Dermis microvascular lymphatic vessel endothelial cell (primary cell): ENCODE measurements around the gene ZBTB7C. TPM values are rescaled to one million over a fixed set of nuclear protein-coding genes. Genes with fewer than 3 reads are reported as not detected.
"Not testable (repeated sequence)": the region's sequence is repeated elsewhere in the genome, so short reads cannot be mapped to it uniquely, and the experiment has no call there.

Source experiments
- DNase-seq, 2 donors: peaks; one replicate each; pipeline versions ENCODE4 v3.0.0 to v3.0.0-alpha.2; 2010; ENCODE audit warnings: low read depth in 2 of 2
- total RNA-seq: library from RNA; depleted of rRNA; stranded (reverse); fragments of >200 nt; gene quantifications from 2 replicates; pipeline ENCODE4 v1.2.1, GENCODE V29; 2014

The ZBTB7C gene
- total RNA-seq, 1 donor from 2014 or later, result under 0.01 TPM

DNA sequence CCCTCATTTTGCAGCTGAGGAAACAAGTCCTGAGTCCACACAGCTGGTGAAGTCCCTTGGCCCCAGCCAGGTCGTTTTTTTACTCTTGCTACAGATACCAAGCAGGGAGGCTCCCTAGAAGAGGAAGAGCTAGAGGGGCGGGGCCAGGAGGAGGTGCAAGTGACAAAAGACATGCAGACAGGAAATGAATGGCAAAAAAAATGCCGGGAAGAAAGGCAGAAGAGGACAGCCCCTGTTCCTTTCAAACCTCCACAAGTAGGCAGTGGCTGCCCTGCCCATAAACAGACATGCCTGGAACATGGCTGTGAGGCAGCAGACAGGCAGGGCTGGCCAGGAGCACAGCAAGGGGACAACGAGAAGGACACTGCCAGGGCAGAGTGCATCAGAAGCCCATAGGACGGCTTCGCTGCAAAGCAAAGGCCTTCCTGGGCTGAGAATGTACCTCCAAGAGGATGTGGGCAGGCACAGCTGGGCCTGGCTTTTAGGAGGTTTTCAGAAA is 108.7 kb downstream of the ZBTB7C start:
- no peak for DNase-seq

- no peak for DNase-seq
These were observed 112.0 kb downstream of the ZBTB7C start for GRCh38 chr18:48297139-48297538.

DNA sequence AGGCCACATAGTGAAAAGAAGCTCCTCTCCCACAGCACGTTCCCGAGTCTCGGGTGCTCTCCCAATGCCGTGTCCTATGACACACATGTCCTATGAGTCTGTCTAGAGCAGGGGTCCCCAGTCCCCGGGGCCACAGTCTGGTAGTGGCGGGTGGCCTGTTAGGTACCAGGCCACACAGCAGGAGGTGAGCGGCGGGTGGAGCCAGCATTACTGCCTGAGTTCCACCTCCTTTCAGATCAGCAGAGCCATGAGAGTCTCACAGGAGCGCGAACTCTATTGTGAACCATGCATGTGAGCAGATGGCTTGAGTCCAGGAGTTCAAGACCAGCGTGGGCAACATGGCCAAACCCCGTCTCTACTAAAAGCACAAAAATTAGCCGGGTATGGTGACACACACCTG is 112.6 kb downstream of the ZBTB7C start:
- DNase-seq, result no peak

DNA sequence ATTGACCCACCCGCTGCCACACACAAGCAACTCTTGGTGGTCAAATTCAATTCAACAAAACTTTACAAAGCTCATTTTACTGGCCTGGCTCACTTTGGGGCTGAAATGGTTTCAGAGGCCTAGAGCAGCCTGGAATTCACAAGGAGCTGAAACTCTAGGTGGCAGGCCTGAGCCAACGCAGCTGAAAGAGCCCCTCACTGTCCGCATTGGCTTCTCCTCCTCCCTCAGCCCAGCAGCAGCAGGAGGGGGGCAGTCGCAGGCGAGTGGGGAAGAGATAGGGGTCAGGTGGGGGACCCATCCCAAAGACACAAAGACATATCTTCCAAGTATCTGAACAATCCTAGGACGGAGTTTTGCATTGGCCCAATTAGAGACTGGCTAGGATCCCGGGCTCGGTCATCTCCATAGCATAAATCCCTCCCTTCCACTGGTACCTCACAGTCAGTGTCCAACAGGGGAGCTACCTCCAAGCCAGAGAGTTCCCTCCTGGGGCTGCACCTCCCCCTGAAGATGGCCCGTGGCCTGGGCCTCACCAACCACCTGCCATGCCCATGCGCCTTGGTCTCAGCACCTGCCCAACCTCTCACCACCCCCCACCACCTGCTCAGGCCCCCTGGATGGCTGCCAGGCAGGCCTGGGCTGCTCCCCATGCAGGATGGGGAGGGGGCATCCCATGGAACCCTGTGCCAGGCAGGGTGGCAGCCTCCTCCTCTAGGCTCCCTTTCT is 113.4 kb downstream of the ZBTB7C start:
- DNase-seq, result no peak

DNA sequence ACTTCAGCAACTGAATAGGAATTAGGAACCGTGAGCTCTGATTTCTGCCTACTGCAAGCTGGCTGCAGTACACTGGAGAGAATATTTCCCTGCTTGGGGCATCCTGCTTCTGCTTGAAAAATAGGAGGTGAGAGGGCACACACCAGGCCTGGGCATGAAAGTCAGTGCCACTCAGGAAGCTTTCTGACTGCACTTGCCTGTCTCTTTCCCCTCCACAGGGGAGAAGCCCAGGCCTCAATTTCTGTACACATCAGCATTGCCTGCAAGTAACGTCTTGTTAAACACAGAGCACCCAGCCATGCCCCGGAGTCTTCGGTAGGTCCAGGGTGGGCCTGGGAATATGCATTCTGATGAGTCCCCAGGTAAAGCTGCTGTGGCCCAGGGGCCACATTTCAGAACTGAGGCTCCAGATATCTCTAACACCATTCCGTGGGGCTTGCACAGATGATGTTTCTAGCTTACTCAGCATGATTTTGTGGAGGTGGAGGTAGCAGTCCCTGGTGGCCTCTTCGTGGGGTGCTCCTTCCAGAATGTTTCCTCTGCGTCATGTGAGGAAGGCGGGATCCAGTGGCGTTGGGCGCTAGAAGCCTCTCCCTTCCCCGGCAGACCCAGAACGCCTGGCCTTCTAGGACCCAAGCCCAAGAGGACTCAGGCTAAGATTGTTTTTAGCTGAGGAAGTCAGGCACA is 114.1 kb downstream of the ZBTB7C start:
- no peak for DNase-seq

- DNase-seq, result no peak
These were observed 115.0 kb downstream of the ZBTB7C start for GRCh38 chr18:48293954-48294898.

DNA sequence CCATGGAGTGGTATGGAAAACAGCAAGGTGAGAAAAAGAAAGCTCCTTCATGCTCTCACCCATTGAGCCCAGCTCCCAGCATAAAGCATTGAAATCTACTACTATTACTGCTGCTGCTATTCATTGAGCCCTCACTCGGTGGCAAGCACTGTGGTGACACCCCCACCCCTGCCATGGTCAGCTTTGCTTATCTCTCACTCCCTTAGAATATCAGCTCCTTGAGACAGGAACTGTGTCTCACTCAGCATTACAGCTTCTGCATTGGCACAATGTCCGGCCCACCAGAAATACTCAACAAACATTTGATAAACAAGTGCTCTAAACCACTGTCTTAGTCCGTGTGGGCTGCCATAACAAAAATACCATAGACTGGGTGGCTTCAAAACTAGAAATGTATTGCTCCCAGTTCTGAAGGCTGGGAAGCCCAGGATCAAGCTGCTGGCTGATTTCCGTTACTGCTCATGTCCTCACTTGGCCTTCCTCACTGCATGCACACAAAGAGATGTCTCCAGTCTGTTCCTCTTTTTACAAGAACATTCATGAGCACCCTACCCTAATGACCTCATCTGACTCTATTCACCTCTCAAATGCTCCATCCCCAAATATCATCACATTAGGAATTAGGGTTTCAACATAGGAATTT is 116.3 kb downstream of the ZBTB7C start:
- DNase-seq, result no peak

DNA sequence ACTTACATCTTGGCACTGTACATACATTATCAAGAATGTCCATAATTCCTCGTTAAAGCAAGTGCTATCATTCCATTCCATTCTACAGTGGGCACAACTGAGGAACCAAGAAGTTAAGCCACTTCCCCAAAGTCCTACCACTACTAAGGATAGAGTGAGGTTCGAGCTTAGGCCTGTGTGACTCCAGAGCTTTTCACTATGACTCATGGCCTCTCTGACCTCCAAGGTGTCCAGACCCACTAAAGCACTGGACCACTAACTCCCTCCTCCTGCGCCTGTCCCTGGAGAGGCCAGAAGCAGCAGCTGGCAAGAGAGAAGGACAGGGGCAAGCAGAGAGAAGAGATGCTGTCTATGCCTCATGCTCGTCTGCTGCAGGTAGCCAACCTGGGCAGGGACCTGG is 117.0 kb downstream of the ZBTB7C start:
- DNase-seq, result no peak

DNA sequence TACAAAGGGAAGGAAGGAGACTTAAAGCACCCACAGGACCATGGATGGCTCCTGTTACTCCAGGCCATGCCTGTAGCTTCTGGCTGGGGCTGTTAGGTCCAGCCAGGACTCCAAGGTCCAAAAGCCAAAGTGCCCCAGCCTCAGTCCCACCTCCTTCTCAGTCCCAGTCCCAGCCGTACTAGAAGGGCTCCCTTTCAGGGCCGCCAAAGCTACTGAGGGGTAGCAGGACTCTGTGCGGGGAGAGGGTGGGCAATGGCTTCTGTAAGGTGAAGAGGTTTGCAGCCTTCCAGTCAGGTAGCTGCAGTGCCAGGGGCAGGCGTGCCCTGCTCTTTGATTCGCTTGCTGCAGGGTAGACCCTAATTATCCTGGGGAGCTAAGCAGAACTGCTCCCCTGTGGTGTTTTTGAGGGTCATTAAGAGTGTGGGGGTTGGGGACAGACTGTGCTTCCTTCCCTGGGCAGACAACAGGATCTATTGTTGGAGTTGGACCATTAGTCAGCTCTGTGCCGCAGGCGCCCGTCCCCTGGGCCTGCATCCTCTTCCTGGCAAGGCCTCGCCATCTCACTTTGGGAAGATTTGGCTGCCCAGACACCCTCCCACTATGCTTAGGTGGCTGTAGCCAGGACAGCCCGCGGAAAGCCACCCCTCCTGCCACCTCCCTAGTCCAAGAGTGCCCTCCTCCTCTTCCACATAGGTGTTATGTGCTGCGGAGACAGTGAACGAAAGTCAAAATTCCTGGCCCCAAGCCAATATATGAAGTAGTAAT is 118.8 kb downstream of the ZBTB7C start:
- no peak for DNase-seq

DNA sequence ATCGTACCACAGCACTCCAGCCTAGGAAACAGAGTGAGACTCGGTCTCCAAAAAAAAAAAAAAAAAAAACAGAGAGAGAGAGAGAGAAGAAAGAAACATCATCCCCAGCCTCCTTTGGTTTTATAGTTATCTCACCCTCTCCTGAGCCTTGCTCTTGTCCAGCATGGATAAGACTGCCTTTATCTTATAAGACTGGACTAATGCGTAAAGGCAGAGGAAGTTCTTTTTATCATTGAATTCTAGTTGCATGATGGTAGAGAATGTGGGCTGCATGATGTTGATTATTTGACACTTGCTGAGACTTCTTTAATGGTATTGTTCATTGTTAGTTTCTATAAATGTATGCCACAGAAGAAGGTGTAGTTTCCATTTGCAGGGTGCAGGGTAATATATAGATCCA is 124.4 kb downstream of the ZBTB7C start:
- no peak for DNase-seq

- not testable (repeated sequence) for DNase-seq
These were observed 125.2 kb downstream of the ZBTB7C start for GRCh38 chr18:48284011-48284410.

GRCh38 chr18:48281460-48281859 is 127.7 kb downstream of the ZBTB7C start:
- DNase-seq, result not testable (repeated sequence)

- no peak for DNase-seq
These were observed 129.9 kb downstream of the ZBTB7C start for GRCh38 chr18:48279312-48279711.

GRCh38 chr18:48278081-48278480 is 131.1 kb downstream of the ZBTB7C start:
- DNase-seq, result no peak

- DNase-seq, result no peak
These were observed 134.9 kb downstream of the ZBTB7C start for GRCh38 chr18:48274301-48274700.

DNA sequence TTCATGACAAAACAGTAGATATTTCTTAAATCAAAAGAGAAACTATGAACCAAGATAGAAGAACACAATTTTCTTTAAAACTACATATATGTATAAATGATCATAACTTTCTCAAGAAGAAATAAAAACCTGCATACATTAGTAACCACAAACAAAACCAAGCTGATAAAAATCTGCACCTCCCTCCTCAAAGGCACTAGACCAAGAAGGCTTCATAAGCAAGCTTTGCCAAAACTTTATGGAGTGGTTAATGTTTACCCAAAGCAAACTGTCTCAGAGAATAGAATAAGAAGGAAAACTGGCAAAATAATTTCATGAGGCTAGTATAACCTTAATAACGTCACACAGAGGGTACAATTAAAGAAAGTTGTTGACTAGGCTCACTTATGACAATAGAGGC is 138.3 kb downstream of the ZBTB7C start:
- no peak for DNase-seq

DNA sequence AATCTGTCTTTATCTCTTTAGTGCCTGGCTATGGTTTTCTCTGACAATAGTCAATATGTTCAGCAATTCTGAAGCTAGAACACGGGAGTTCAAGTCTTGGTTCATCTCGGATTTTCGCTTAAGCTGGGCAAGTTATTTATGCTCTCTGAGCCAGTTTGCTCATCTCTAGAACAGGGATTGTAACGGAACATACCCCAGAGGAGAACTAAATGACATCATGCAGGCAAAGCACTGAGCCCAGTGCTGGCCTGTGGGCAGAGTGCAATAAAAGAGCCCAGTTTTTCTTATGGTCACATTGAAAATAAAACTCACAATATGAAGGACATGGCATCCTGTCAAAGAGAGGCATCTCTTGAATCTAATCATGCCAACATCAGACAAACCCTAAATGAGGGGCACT is 143.9 kb downstream of the ZBTB7C start:
- DNase-seq, result no peak

GRCh38 chr18:48263914-48264902 is 145.0 kb downstream of the ZBTB7C start:
- no peak for DNase-seq

- no peak for DNase-seq
These were observed 145.9 kb downstream of the ZBTB7C start for GRCh38 chr18:48263192-48263853.
